ENCODE results near the gene CTNNA3. TPM values are rescaled to one million over a fixed set of nuclear protein-coding genes. Genes with fewer than 3 reads are reported as not detected.

CTNNA3 gene
- polyA plus RNA-seq, 1 donor from 2014 or later: 0.14 TPM

DNA sequence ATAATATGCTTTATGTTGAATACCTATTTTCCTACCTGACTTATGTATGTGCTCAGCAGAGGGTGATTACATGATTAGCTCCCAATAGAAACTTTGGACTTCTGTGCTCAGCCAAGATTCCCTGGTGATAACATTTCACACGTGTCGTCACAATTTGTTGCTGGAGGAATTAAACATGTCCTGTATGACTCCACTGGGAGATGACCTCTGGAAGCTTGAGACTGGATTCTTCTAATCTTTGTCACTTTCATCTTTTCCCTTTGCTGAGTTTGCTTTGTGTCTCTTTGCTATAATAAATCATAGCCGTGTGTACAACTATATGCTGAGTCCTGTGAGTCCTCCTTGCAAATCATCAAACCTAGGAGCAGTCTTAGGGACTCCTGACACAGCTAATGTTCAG, 891.0 kb downstream of the CTNNA3 start:
- no peaks in the 10 kb centered on the region for H3K36me3 ChIP-seq (ENCODE audit: insufficient read depth, low read length)
- no peak overlapping the region for H3K27ac ChIP-seq (ENCODE audit: low read length)
- no peaks in the 10 kb centered on the region for H3K27me3 ChIP-seq (ENCODE audit: insufficient read depth, low read depth, low read length)
- H3K4me3 ChIP-seq (ENCODE audit: low read length): no peak overlapping the region
- no peak overlapping the region for H2AFZ ChIP-seq (ENCODE audit: low read depth, low read length)
- no peaks in the 10 kb centered on the region for H3K9me2 ChIP-seq (ENCODE audit: insufficient read depth, low read length)
- H3K9me3 ChIP-seq (ENCODE audit: low read length): peaks cover 6% of the 10 kb centered on the region
- TF ChIP-seq POLR2AphosphoS5 (IDR thresholded peaks at IDR 0.05): no peak
- no peak for TF ChIP-seq EZH2 (IDR thresholded peaks at IDR 0.05; ENCODE audit: borderline replicate concordance, insufficient read depth, low read length, poor library complexity, severe bottlenecking)
- no peak for TF ChIP-seq SMC3 (conservative IDR thresholded peaks at IDR 0.05; ENCODE audit: poor library complexity)
- TF ChIP-seq TAF1 (IDR thresholded peaks at IDR 0.05; ENCODE audit: low read depth): no peak
- no peak for TF ChIP-seq MXI1 (conservative IDR thresholded peaks at IDR 0.05; ENCODE audit: poor library complexity, severe bottlenecking)
- no peak for TF ChIP-seq EP300 (conservative IDR thresholded peaks at IDR 0.05; ENCODE audit: poor library complexity, severe bottlenecking)
- no peak for TF ChIP-seq RAD21 (conservative IDR thresholded peaks at IDR 0.05)
- TF ChIP-seq, protein P1, sequence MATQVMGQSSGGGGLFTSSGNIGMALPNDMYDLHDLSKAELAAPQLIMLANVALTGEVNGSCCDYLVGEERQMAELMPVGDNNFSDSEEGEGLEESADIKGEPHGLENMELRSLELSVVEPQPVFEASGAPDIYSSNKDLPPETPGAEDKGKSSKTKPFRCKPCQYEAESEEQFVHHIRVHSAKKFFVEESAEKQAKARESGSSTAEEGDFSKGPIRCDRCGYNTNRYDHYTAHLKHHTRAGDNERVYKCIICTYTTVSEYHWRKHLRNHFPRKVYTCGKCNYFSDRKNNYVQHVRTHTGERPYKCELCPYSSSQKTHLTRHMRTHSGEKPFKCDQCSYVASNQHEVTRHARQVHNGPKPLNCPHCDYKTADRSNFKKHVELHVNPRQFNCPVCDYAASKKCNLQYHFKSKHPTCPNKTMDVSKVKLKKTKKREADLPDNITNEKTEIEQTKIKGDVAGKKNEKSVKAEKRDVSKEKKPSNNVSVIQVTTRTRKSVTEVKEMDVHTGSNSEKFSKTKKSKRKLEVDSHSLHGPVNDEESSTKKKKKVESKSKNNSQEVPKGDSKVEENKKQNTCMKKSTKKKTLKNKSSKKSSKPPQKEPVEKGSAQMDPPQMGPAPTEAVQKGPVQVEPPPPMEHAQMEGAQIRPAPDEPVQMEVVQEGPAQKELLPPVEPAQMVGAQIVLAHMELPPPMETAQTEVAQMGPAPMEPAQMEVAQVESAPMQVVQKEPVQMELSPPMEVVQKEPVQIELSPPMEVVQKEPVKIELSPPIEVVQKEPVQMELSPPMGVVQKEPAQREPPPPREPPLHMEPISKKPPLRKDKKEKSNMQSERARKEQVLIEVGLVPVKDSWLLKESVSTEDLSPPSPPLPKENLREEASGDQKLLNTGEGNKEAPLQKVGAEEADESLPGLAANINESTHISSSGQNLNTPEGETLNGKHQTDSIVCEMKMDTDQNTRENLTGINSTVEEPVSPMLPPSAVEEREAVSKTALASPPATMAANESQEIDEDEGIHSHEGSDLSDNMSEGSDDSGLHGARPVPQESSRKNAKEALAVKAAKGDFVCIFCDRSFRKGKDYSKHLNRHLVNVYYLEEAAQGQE (IDR thresholded peaks at IDR 0.05; ENCODE audit: borderline replicate concordance): no peak
- TF ChIP-seq, protein P2, sequence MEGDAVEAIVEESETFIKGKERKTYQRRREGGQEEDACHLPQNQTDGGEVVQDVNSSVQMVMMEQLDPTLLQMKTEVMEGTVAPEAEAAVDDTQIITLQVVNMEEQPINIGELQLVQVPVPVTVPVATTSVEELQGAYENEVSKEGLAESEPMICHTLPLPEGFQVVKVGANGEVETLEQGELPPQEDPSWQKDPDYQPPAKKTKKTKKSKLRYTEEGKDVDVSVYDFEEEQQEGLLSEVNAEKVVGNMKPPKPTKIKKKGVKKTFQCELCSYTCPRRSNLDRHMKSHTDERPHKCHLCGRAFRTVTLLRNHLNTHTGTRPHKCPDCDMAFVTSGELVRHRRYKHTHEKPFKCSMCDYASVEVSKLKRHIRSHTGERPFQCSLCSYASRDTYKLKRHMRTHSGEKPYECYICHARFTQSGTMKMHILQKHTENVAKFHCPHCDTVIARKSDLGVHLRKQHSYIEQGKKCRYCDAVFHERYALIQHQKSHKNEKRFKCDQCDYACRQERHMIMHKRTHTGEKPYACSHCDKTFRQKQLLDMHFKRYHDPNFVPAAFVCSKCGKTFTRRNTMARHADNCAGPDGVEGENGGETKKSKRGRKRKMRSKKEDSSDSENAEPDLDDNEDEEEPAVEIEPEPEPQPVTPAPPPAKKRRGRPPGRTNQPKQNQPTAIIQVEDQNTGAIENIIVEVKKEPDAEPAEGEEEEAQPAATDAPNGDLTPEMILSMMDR (IDR thresholded peaks at IDR 0.05; ENCODE audit: poor library complexity, severe bottlenecking): no peak
- H3F3A ChIP-seq (ENCODE audit: insufficient read depth, low read length, poor library complexity, severe bottlenecking): no peaks in the 10 kb centered on the region
- no peaks in the 10 kb centered on the region for H4K20me1 ChIP-seq (ENCODE audit: insufficient read depth)
- H3K9ac ChIP-seq (ENCODE audit: low read length): no peak overlapping the region
- H3K4me2 ChIP-seq (ENCODE audit: low read length): no peak overlapping the region
- H3K79me2 ChIP-seq (replicated peaks; ENCODE audit: insufficient read depth, low read length): no peaks in the 10 kb centered on the region

DNA sequence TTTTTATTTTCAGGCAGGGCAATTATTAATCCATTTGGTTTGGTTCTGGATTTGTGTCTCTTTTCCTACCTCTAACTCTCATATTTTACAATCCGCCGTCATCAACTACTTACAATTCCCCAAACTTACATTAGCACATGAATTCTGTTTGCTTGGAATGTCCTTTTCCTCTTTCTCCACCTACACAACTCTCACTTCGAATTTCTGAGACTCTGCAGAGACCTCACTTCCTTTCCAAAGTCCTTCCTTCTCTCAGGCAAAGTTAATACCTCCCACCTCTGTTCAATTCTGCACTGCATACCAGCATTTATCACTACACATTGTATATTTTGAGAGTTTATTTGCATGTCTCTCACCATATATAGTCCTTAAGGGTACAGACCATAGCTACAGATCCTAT, 892.8 kb downstream of the CTNNA3 start:
- Histone ChIP-seq H3K4me3 (ENCODE audit: low read length) (no peak overlapping the region), H3K4me2 (ENCODE audit: low read length) (no peak overlapping the region), H3K79me2 (replicated peaks; ENCODE audit: insufficient read depth, low read length) (no peaks in the 10 kb centered on the region), H3K9ac (ENCODE audit: low read length) (no peak overlapping the region), H3K36me3 (ENCODE audit: insufficient read depth, low read length) (no peaks in the 10 kb centered on the region), H2AFZ (ENCODE audit: low read depth, low read length) (no peak overlapping the region), H4K20me1 (ENCODE audit: insufficient read depth) (no peaks in the 10 kb centered on the region), H3F3A (ENCODE audit: insufficient read depth, low read length, poor library complexity, severe bottlenecking) (no peaks in the 10 kb centered on the region), H3K9me2 (ENCODE audit: insufficient read depth, low read length) (no peaks in the 10 kb centered on the region), H3K9me3 (ENCODE audit: low read length) (peaks cover under 1% of the 10 kb centered on the region), H3K27ac (ENCODE audit: low read length) (no peak overlapping the region), H3K27me3 (ENCODE audit: insufficient read depth, low read depth, low read length) (no peaks in the 10 kb centered on the region)
- TF ChIP-seq SMC3 (conservative IDR thresholded peaks at IDR 0.05; ENCODE audit: poor library complexity) (no peak), RAD21 (conservative IDR thresholded peaks at IDR 0.05) (no peak), MXI1 (conservative IDR thresholded peaks at IDR 0.05; ENCODE audit: poor library complexity, severe bottlenecking) (no peak), POLR2AphosphoS5 (IDR thresholded peaks at IDR 0.05) (no peak), EZH2 (IDR thresholded peaks at IDR 0.05; ENCODE audit: borderline replicate concordance, insufficient read depth, low read length, poor library complexity, severe bottlenecking) (no peak), TAF1 (IDR thresholded peaks at IDR 0.05; ENCODE audit: low read depth) (no peak), EP300 (conservative IDR thresholded peaks at IDR 0.05; ENCODE audit: poor library complexity, severe bottlenecking) (no peak)
- TF ChIP-seq, protein P1 (IDR thresholded peaks at IDR 0.05; ENCODE audit: borderline replicate concordance): no peak
- TF ChIP-seq, protein P2 (IDR thresholded peaks at IDR 0.05; ENCODE audit: poor library complexity, severe bottlenecking): no peak
